ENCODE data around the gene ENAM.

DNA sequence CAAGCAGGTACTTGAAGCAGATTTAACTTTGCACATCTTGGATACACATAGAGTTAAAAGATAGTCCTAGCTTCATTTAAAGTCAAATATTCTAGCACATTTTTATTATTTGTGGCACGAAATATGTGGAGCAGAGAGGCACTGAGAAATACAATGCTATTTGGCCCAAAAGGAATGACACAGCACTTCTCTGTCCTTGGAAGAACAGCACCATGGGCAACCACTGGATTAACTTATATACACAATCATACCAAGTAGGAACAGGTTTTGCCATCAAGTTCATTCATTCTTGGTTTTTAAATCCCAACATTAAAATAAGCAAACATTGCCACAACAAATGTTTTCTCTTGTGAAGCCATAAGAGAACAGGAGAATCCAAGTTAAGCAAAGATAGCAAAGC is 924 bp upstream of the ENAM start:
- TF ChIP-seq EZH2 (IDR thresholded peaks at IDR 0.05; ENCODE audit: borderline replicate concordance, low read length): no peak
- TF ChIP-seq, protein P1, sequence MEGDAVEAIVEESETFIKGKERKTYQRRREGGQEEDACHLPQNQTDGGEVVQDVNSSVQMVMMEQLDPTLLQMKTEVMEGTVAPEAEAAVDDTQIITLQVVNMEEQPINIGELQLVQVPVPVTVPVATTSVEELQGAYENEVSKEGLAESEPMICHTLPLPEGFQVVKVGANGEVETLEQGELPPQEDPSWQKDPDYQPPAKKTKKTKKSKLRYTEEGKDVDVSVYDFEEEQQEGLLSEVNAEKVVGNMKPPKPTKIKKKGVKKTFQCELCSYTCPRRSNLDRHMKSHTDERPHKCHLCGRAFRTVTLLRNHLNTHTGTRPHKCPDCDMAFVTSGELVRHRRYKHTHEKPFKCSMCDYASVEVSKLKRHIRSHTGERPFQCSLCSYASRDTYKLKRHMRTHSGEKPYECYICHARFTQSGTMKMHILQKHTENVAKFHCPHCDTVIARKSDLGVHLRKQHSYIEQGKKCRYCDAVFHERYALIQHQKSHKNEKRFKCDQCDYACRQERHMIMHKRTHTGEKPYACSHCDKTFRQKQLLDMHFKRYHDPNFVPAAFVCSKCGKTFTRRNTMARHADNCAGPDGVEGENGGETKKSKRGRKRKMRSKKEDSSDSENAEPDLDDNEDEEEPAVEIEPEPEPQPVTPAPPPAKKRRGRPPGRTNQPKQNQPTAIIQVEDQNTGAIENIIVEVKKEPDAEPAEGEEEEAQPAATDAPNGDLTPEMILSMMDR (IDR thresholded peaks at IDR 0.05; ENCODE audit: low read length): no peak

All from OCI-LY1 (cell line).